ENCODE results near the gene STRADB. TPM values are rescaled to one million over a fixed set of nuclear protein-coding genes. Genes with fewer than 3 reads are reported as not detected.
"Not testable (repeated sequence)": the region's sequence is repeated elsewhere in the genome, so short reads cannot be mapped to it uniquely, and the experiment has no call there.

STRADB gene
- total and polyA plus RNA-seq, 2 donors (not counting 3 experiments of a cell fraction or from before 2014, with no cell fraction given) = 6.9 to 16.6 TPM

- H3K9me3 ChIP-seq (replicated peaks; ENCODE audit: control insufficient read depth, insufficient read depth, low read length); H3K27ac ChIP-seq (ENCODE audit: insufficient read depth, low read depth, low read length); H3K9ac ChIP-seq (replicated peaks; ENCODE audit: extremely low read depth, insufficient read depth, low read length); H4K20me1 ChIP-seq (replicated peaks; ENCODE audit: control insufficient read depth, extremely low read depth, insufficient read depth, low read length); FAIRE-seq; H3K4me3 ChIP-seq (replicated peaks in 1 of 3; ENCODE audit: insufficient read depth in 1 of 3, low read depth in 1 of 3, low read length in 3 of 3); H2AFZ ChIP-seq (ENCODE audit: low read depth, low read length); H3K36me3 ChIP-seq (ENCODE audit: control insufficient read depth in 2 of 2, extremely low read depth in 1 of 2, insufficient read depth in 2 of 2, low read length in 2 of 2); H3K9me1 ChIP-seq (replicated peaks; ENCODE audit: control insufficient read depth, extremely low read depth, insufficient read depth, low read length); BruUV-seq (replicated peaks); DNase-seq (ENCODE audit: low read depth, low spot score); H3K27me3 ChIP-seq (ENCODE audit: control insufficient read depth in 2 of 2, insufficient read depth in 2 of 2, low read length in 2 of 2); POLR2A ChIA-PET; intact Hi-C loops (cut with micrococcal nuclease); CTCF ChIA-PET; H3K4me2 ChIP-seq (ENCODE audit: insufficient read depth, low read length); dilution Hi-C loops (cut with MboI; ENCODE audit: extremely low pct_ligation_motif_present, low sequenced_read_pairs): not testable (repeated sequence)
- Histone ChIP-seq H3K4me1 (ENCODE audit: control insufficient read depth, extremely low read depth, insufficient read depth, low read length) (peaks cover 30% of the 10 kb centered on the region), H3K79me2 (ENCODE audit: control insufficient read depth, insufficient read depth, low read length) (peaks cover 12% of the 10 kb centered on the region)
Observed at GRCh38 chr2:201428366-201428765, 23.2 kb upstream of the STRADB start.

GRCh38 chr2:201429835-201430234 lies 21.7 kb upstream of the STRADB start:
- BruUV-seq (replicated peaks) = not testable (repeated sequence)

GRCh38 chr2:201430322-201430721 lies 21.2 kb upstream of the STRADB start:
- H3K9me3 ChIP-seq (replicated peaks; ENCODE audit: control insufficient read depth, insufficient read depth, low read length); dilution Hi-C loops (cut with MboI; ENCODE audit: extremely low pct_ligation_motif_present, low sequenced_read_pairs): not testable (repeated sequence)

More at GRCh38 chr2:201429835-201430234, 21.7 kb upstream of the STRADB start:
- intact Hi-C loops (cut with micrococcal nuclease); H3K9me1 ChIP-seq (replicated peaks; ENCODE audit: control insufficient read depth, extremely low read depth, insufficient read depth, low read length); H3K27me3 ChIP-seq (ENCODE audit: control insufficient read depth in 2 of 2, insufficient read depth in 2 of 2, low read length in 2 of 2); POLR2A ChIA-PET; H3K27ac ChIP-seq (ENCODE audit: insufficient read depth, low read depth, low read length); H3K9me3 ChIP-seq (replicated peaks; ENCODE audit: control insufficient read depth, insufficient read depth, low read length); H3K4me2 ChIP-seq (ENCODE audit: insufficient read depth, low read length); H3K4me3 ChIP-seq (replicated peaks in 1 of 3; ENCODE audit: insufficient read depth in 1 of 3, low read depth in 1 of 3, low read length in 3 of 3); H3K9ac ChIP-seq (replicated peaks; ENCODE audit: extremely low read depth, insufficient read depth, low read length); DNase-seq (ENCODE audit: low read depth, low spot score); H3K36me3 ChIP-seq (ENCODE audit: control insufficient read depth in 2 of 2, extremely low read depth in 1 of 2, insufficient read depth in 2 of 2, low read length in 2 of 2); H2AFZ ChIP-seq (ENCODE audit: low read depth, low read length); H4K20me1 ChIP-seq (replicated peaks; ENCODE audit: control insufficient read depth, extremely low read depth, insufficient read depth, low read length); FAIRE-seq; dilution Hi-C loops (cut with MboI; ENCODE audit: extremely low pct_ligation_motif_present, low sequenced_read_pairs); CTCF ChIA-PET: not testable (repeated sequence)
- peaks cover 16% of the 10 kb centered on the region for H3K79me2 ChIP-seq (ENCODE audit: control insufficient read depth, insufficient read depth, low read length)
- peaks cover 24% of the 10 kb centered on the region for H3K4me1 ChIP-seq (ENCODE audit: control insufficient read depth, extremely low read depth, insufficient read depth, low read length)

More at GRCh38 chr2:201430322-201430721, 21.2 kb upstream of the STRADB start:
- H3K4me3 ChIP-seq (replicated peaks in 1 of 3; ENCODE audit: insufficient read depth in 1 of 3, low read depth in 1 of 3, low read length in 3 of 3); CTCF ChIA-PET; BruUV-seq (replicated peaks); H3K4me2 ChIP-seq (ENCODE audit: insufficient read depth, low read length); H3K9me1 ChIP-seq (replicated peaks; ENCODE audit: control insufficient read depth, extremely low read depth, insufficient read depth, low read length); H2AFZ ChIP-seq (ENCODE audit: low read depth, low read length); FAIRE-seq; H4K20me1 ChIP-seq (replicated peaks; ENCODE audit: control insufficient read depth, extremely low read depth, insufficient read depth, low read length); POLR2A ChIA-PET; H3K27me3 ChIP-seq (ENCODE audit: control insufficient read depth in 2 of 2, insufficient read depth in 2 of 2, low read length in 2 of 2); DNase-seq (ENCODE audit: low read depth, low spot score); H3K9ac ChIP-seq (replicated peaks; ENCODE audit: extremely low read depth, insufficient read depth, low read length); intact Hi-C loops (cut with micrococcal nuclease); H3K27ac ChIP-seq (ENCODE audit: insufficient read depth, low read depth, low read length); H3K36me3 ChIP-seq (ENCODE audit: control insufficient read depth in 2 of 2, extremely low read depth in 1 of 2, insufficient read depth in 2 of 2, low read length in 2 of 2): not testable (repeated sequence)
- Histone ChIP-seq H3K4me1 (ENCODE audit: control insufficient read depth, extremely low read depth, insufficient read depth, low read length) (peaks cover 24% of the 10 kb centered on the region), H3K79me2 (ENCODE audit: control insufficient read depth, insufficient read depth, low read length) (peaks cover 20% of the 10 kb centered on the region)

All from endothelial cell of umbilical vein (primary cell).